ENCODE data around the gene STMN1. TPM values are rescaled to one million over a fixed set of nuclear protein-coding genes. Genes with fewer than 3 reads are reported as not detected.
A peak's percentile ranks its signal among the peaks of the same experiment; 100 is the strongest.

STMN1 gene
- total and polyA plus RNA-seq, 5 donors, result 10.3 to 20.7 (median 16.5) TPM

DNA sequence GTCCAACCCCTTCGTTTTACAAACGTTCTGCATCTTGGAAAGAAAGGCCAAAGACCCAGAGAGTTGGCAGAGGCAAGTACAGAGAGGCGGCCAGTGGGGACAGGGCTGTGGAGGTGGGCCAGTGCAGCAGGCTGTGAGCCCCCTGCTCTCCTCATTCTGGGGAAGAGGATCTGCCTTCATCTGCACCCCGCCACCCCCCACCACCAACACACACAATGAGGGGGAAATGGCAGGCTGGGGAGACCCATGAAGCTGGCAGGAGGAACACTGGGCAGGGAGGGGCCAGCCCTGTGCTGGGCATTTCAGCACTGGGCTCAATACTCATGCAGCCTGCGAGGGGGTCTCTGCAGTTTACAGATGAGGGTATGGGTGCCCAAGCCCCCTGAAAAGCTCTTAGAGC, 14.6 kb downstream of the STMN1 start:
- Histone ChIP-seq H3K27me3 (ENCODE audit: control insufficient read depth, insufficient read depth) (no peaks in the 10 kb centered on the region), H3K27ac (ENCODE audit: low read length) (no peak overlapping the region), H3K4me3 (ENCODE audit: low read length) (no peak overlapping the region), H3K4me1 (ENCODE audit: control insufficient read depth, insufficient read depth, low read length) (peaks cover 1% of the 10 kb centered on the region), H3K9me3 (ENCODE audit: control insufficient read depth, low read length) (no peaks in the 10 kb centered on the region)
- DNase-seq (no peak), ATAC-seq (no peak)
- intact Hi-C loops (cut with DNase I), result no loop called here
- 73% methylated on average over 5 of the region's 5 CpGs for WGBS

DNA sequence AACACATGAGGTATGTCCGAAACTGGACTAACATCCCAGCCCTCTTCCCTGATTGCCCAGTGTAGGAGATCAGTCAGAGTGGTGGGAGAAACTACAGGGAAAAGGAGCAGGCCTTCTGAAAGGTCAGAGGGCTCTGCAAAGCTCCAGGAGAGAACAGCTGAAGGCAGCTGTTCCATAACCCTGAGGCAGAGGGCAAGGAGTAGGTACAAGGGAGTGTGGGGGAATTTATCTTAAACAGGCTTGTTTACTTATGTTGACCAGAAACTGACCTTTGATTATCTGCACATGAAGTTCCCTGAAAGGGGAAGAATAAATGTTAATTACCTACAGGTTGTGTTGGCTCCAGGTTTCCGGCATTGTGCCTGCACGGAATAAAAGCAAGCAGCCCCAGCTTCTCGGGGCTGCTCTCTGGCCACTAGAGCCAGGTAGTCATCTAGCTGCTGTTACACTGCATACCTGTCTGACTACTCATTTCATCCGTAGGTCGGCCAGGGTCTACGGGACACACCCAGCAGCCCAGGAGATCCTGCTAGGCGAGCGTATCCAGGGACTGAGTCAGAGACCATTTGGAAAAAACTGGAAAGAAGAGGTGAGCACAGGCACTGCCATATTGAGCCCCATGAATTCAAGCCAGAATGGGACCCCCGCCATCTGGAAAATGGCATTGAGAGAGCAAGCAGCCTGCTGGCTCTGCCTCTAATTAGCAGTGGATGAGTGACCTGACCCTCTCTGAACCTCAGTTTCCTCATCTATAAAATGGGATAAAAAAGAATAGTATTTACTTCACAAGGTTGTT, 15.8 kb downstream of the STMN1 start:
- Histone ChIP-seq H3K27me3 (ENCODE audit: control insufficient read depth, insufficient read depth) (no peaks in the 10 kb centered on the region), H3K9me3 (ENCODE audit: control insufficient read depth, low read length) (no peaks in the 10 kb centered on the region), H3K4me3 (ENCODE audit: low read length) (no peak overlapping the region), H3K27ac (ENCODE audit: low read length) (no peak overlapping the region), H3K4me1 (ENCODE audit: control insufficient read depth, insufficient read depth, low read length) (peaks cover 1% of the 10 kb centered on the region)
- 89% methylated on average over 10 of the region's 10 CpGs for WGBS
- intact Hi-C loops (cut with DNase I), result no loop called here
- no peak for ATAC-seq
- DNase-seq, result no peak

- DNase-seq, result no peak
- no peaks in the 10 kb centered on the region for H3K27me3 ChIP-seq (ENCODE audit: control insufficient read depth, insufficient read depth)
- intact Hi-C loops (cut with DNase I), result no loop called here
These were observed 16.7 kb downstream of the STMN1 start for GRCh38 chr1:25889470-25889869.

GRCh38 chr1:25888426-25888987, 17.7 kb downstream of the STMN1 start:
- Histone ChIP-seq H3K9me3 (ENCODE audit: control insufficient read depth, low read length) (no peaks in the 10 kb centered on the region), H3K27ac (ENCODE audit: low read length) (no peak overlapping the region), H3K4me3 (ENCODE audit: low read length) (no peak overlapping the region), H3K27me3 (ENCODE audit: control insufficient read depth, insufficient read depth) (no peaks in the 10 kb centered on the region), H3K4me1 (ENCODE audit: control insufficient read depth, insufficient read depth, low read length) (peaks cover 1% of the 10 kb centered on the region)
- intact Hi-C loops (cut with DNase I), result no loop called here
- ATAC-seq (no peak), DNase-seq (no peak)
- WGBS, result 92% methylated on average over 7 of the region's 7 CpGs

More at GRCh38 chr1:25889470-25889869, 16.7 kb downstream of the STMN1 start:
- H3K27ac ChIP-seq (ENCODE audit: low read length), result no peak overlapping the region
- no peaks in the 10 kb centered on the region for H3K9me3 ChIP-seq (ENCODE audit: control insufficient read depth, low read length)
- H3K4me1 ChIP-seq (ENCODE audit: control insufficient read depth, insufficient read depth, low read length), result peaks cover 1% of the 10 kb centered on the region
- 81% methylated on average over 3 of the region's 3 CpGs for WGBS
- H3K4me3 ChIP-seq (ENCODE audit: low read length), result no peak overlapping the region
- ATAC-seq, result no peak

DNA sequence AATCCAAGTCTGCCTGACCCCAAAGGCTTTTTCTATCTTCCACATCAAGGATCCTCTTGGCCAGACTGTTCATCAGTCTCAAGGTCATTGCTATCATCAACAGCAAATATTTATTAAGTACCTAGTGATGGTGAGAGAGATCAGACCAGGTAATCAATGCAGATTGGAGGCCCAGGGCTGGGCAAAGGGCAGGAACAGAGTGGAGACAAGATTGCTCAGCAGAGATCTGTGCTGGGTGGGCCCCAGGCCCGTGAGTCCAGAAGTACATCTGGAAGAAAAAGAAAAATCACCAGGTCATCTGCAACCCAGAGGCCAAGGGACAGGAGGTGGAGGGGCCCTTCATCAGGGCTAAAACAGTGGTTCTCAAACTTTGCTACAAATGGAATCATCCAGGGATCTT, 20.6 kb downstream of the STMN1 start:
- H3K27me3 ChIP-seq (ENCODE audit: control insufficient read depth, insufficient read depth), result no peaks in the 10 kb centered on the region
- H3K27ac ChIP-seq (ENCODE audit: low read length), result no peak overlapping the region
- DNase-seq (no peak), ATAC-seq (no peak)
- no peaks in the 10 kb centered on the region for H3K4me1 ChIP-seq (ENCODE audit: control insufficient read depth, insufficient read depth, low read length)
- intact Hi-C loops (cut with DNase I), result no loop called here
- 86% methylated on average over 1 of the region's 1 CpG for WGBS
- no peak overlapping the region for H3K4me3 ChIP-seq (ENCODE audit: low read length)
- H3K9me3 ChIP-seq (ENCODE audit: control insufficient read depth, low read length), result no peaks in the 10 kb centered on the region

DNA sequence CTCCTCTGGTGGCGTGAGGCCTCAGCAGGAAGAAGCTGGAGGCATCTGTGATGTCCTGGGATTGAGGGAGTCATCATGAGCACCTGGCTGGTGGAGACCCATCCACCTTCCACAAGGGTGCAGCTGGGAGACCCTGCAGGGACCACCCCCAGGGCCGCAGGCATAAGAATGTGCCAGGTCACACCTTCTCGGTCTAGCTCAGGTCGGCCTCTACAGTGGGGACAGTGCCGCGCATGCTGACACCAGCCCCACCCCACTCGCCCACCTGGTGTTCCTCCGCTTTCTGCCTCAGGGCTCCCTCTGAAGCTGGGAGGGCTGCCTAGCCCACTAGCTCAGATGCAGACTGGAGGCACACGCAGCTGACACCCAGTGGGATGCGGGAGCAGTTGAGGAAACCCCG, 25.0 kb downstream of the STMN1 start:
- Histone ChIP-seq H3K4me1 (ENCODE audit: control insufficient read depth, insufficient read depth, low read length) (no peaks in the 10 kb centered on the region), H3K4me3 (ENCODE audit: low read length) (no peak overlapping the region), H3K9me3 (ENCODE audit: control insufficient read depth, low read length) (no peaks in the 10 kb centered on the region), H3K27me3 (ENCODE audit: control insufficient read depth, insufficient read depth) (no peaks in the 10 kb centered on the region), H3K27ac (ENCODE audit: low read length) (no peak overlapping the region)
- 90% methylated on average over 11 of the region's 11 CpGs for WGBS
- intact Hi-C loops (cut with DNase I), result no loop called here
- DNase-seq, result no peak
- ATAC-seq, result no peak

DNA sequence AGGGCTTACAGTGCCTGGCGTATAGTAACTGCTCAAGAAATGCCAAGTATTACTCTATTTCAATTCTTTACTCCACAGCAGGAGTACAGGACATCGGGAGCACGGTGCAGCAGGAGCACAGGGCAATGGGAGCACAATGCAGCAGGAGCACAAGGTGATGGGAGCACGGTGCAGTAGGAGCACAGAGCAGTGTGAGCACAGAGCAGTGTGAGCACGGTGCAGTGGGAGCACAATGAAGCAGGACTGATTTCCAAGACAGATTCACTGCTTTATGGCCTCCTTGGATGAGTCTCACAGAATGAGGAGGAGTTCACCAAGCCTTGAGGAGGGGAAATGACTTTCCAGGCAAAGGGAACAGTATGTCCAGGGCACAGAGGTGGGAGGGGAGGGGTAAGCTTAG, 25.7 kb downstream of the STMN1 start:
- intact Hi-C loops (cut with DNase I), result no loop called here
- Histone ChIP-seq H3K9me3 (ENCODE audit: control insufficient read depth, low read length) (no peaks in the 10 kb centered on the region), H3K27me3 (ENCODE audit: control insufficient read depth, insufficient read depth) (no peaks in the 10 kb centered on the region), H3K4me3 (ENCODE audit: low read length) (no peak overlapping the region), H3K27ac (ENCODE audit: low read length) (no peak overlapping the region), H3K4me1 (ENCODE audit: control insufficient read depth, insufficient read depth, low read length) (no peaks in the 10 kb centered on the region)
- DNase-seq (no peak), ATAC-seq (no peak)
- 95% methylated on average over 5 of the region's 5 CpGs for WGBS

DNA sequence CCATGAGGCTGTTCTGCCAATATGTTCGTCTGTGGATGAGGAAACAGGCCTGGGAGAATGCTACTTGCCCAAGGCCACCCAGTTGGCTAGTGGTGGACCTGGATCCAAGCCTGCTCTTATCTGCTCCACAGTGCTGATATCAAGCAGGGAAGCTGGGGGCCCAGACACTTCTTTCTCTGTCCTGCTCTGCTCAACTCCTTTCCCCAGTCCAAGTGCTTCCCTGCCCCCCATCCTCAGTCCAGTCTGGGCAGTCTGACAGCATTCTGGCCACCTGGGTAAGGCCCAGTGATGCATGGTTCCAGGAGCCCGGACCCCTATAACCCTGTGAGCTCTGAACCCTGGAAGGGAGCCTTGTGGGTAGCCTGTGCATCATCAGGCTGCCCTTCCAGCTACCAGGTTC, 26.5 kb downstream of the STMN1 start:
- intact Hi-C loops (cut with DNase I), result no loop called here
- 46% methylated on average over 2 of the region's 2 CpGs for WGBS
- Histone ChIP-seq H3K27ac (ENCODE audit: low read length) (no peak overlapping the region), H3K9me3 (ENCODE audit: control insufficient read depth, low read length) (no peaks in the 10 kb centered on the region), H3K4me3 (ENCODE audit: low read length) (no peak overlapping the region), H3K4me1 (ENCODE audit: control insufficient read depth, insufficient read depth, low read length) (no peaks in the 10 kb centered on the region), H3K27me3 (ENCODE audit: control insufficient read depth, insufficient read depth) (no peaks in the 10 kb centered on the region)
- DNase-seq (peak in 1 of 3 donors; percentile 60), ATAC-seq (no peak)

- intact Hi-C loops (cut with DNase I), result no loop called here
- WGBS, result 94% methylated on average over 5 of the region's 5 CpGs
- ATAC-seq (no peak), DNase-seq (no peak)
- H3K27ac ChIP-seq (ENCODE audit: low read length), result no peak overlapping the region
- no peak overlapping the region for H3K4me3 ChIP-seq (ENCODE audit: low read length)
- H3K9me3 ChIP-seq (ENCODE audit: control insufficient read depth, low read length), result no peaks in the 10 kb centered on the region
- H3K27me3 ChIP-seq (ENCODE audit: control insufficient read depth, insufficient read depth), result no peaks in the 10 kb centered on the region
- no peaks in the 10 kb centered on the region for H3K4me1 ChIP-seq (ENCODE audit: control insufficient read depth, insufficient read depth, low read length)
These were observed 27.5 kb downstream of the STMN1 start for GRCh38 chr1:25878690-25879089.

DNA sequence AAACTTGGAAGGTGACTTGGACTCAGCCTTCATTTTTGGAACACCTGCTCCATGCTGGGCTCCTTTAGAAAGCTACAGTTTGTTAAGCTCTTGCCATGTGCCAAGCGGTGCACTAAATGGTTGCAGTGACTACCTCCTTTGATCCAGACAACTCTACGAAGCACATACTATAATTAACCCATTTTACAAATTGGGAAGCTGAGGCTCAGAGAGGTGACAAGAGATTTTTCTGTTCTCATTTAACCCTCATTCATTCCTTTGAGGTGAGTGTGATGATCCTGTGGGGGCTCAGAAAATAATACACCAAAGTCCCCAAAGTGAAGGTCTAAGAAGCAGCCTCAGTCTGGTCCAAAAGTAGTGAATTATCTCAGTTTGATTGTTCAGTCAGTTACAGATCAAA, 29.1 kb downstream of the STMN1 start:
- ATAC-seq, result no peak
- H3K27me3 ChIP-seq (ENCODE audit: control insufficient read depth, insufficient read depth), result no peaks in the 10 kb centered on the region
- H3K4me1 ChIP-seq (ENCODE audit: control insufficient read depth, insufficient read depth, low read length), result peaks cover 3% of the 10 kb centered on the region
- WGBS, result 88% methylated on average over 2 of the region's 2 CpGs
- no peak overlapping the region for H3K4me3 ChIP-seq (ENCODE audit: low read length)
- intact Hi-C loops (cut with DNase I), result no loop called here
- H3K27ac ChIP-seq (ENCODE audit: low read length), result no peak overlapping the region
- DNase-seq, result no peak
- H3K9me3 ChIP-seq (ENCODE audit: control insufficient read depth, low read length), result no peaks in the 10 kb centered on the region

DNA sequence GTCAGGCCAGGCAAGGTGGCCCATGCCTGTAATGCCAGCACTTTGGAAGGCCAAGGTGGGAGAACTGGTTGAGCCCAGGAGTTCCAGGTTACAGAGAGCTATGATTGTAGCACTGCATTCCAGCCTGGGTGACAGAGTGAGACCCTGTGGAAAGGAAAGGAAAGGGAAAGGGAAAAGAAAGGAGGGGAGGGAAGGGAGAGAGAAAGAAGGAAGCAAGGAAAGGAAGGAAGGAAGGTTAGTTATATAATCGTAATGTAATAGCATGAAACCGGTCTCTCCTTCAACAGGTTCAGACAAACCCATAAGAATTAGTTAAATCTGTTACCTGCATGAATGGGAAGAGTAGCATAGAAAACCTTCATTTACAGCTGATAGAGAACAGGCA, 29.5 kb downstream of the STMN1 start:
- Histone ChIP-seq H3K4me1 (ENCODE audit: control insufficient read depth, insufficient read depth, low read length) (peaks cover 4% of the 10 kb centered on the region), H3K9me3 (ENCODE audit: control insufficient read depth, low read length) (no peaks in the 10 kb centered on the region), H3K27me3 (ENCODE audit: control insufficient read depth, insufficient read depth) (no peaks in the 10 kb centered on the region), H3K27ac (ENCODE audit: low read length) (no peak overlapping the region), H3K4me3 (ENCODE audit: low read length) (no peak overlapping the region)
- DNase-seq (peak in 1 of 3 donors; percentile 27), ATAC-seq (no peak)
- 74% methylated on average over 2 of the region's 2 CpGs for WGBS
- intact Hi-C loops (cut with DNase I), result no loop called here

Measured in right cardiac atrium (tissue), 5 donors.